KOPT-K1 (cell line): ENCODE results near the gene PAQR4.
"Not testable (repeated sequence)": the region's sequence is repeated elsewhere in the genome, so short reads cannot be mapped to it uniquely, and the experiment has no call there.

Source experiments
- H3K27ac ChIP-seq: fragments of 200-600 bp; sonication (generic); 2 replicates; pipeline ENCODE4 v1.5.1; 2016; ENCODE audit warnings: antibody characterized with exemption, mild to moderate bottlenecking, low read depth, low read length; ENCODE audit not compliant: poor library complexity, severe bottlenecking
- H3K36me3 ChIP-seq: fragments of 200-600 bp; sonication (generic); 2 replicates; pipeline ENCODE4 v1.5.1; 2017; ENCODE audit warnings: antibody characterized with exemption, mild to moderate bottlenecking, low read length, moderate library complexity; ENCODE audit not compliant: insufficient read depth
- H3K9me3 ChIP-seq: fragments of 200-600 bp; sonication (generic); 2 replicates; pipeline ENCODE4 v1.5.1; 2017; ENCODE audit warnings: antibody characterized with exemption, low read length, mild to moderate bottlenecking; ENCODE audit not compliant: insufficient read depth, poor library complexity, severe bottlenecking

Gene PAQR4

DNA sequence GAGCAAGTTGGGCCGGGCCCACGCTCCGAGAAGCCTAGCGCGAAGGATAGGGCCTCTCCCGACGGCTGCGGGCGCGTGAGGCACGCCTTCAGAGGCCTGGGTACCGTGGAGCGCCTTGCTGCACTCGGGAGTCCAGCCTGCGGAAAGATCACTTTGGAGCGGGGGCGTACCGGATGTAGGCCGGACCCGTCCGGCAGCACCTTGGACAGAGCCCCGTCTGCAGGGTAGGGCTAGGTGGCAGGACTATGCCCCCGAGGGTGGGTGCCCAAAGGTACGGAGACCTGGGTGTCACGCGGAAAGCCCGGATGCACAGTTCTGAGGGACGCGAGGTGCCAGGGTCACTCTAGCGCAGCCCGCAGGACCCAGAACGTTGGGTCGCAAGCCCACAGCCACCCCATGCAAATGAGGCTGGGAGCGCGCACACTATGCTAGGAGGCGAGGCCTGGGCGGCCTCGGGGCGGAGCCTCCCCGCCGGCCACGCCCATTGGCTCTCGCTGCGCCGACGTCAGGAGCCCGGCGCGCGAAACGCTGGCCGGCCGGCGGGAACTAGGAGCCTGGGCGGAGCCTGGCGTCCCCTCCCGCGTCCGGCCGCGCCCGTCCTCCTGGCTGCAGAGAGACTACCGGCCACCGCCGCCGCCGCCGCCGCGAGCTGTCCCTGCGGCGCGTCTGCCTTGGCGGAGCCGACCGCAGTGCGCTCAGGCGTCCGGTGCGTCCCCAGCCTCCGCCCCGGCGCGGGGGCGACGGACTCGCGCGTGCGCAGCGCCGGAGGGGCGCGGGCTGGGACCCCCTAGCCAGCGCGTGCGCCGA, at the start of gene PAQR4:
Gene PAQR4, plus strand, starts transcription at position 611 of the 807 bp plus-strand sequence. CDS start 327 bp downstream, outside the sequence.
- Histone ChIP-seq H3K36me3 (peaks cover 34% of the 10 kb centered on the region), H3K27ac (peak within 1 kb of the TSS; percentile 89), H3K9me3 (no peaks in the 10 kb centered on the region)

DNA sequence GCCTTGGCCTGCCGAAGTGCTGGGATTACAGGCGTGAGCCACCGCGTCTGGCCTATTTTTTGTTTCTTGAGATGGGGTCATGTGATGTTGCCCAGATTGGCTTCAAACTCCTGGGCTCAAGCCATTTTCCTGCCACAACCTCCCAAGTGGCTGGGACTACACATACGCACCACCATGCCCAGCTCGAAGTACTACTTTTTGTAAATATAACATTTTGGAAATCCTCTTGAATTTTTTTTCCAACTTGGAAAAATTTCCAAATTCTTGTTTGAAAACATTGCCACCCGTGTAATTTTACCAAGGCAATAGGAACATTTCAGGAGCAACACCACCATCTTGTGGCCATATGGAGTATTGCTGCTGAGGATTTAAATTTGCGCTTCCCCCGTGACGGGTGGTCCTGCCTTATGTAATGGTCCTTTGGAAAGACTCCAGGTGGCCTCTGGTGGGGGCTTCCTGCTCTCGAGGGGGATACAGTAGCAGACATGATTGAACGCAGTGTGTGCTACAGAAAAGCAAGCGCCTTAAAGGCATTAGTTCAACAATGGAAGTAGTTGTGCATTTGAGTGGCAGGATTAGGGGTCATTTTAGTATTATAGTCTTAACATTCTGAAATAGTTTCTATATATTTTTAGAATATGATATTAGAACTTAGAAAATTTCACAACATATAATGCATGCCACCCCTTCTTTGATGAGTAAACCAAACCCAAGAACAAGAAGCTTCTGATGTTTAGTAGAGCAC, 49.5 kb upstream of the PAQR4 start:
- no peaks in the 10 kb centered on the region for H3K9me3 ChIP-seq
- no peak overlapping the region for H3K27ac ChIP-seq
- peaks cover 16% of the 10 kb centered on the region for H3K36me3 ChIP-seq

DNA sequence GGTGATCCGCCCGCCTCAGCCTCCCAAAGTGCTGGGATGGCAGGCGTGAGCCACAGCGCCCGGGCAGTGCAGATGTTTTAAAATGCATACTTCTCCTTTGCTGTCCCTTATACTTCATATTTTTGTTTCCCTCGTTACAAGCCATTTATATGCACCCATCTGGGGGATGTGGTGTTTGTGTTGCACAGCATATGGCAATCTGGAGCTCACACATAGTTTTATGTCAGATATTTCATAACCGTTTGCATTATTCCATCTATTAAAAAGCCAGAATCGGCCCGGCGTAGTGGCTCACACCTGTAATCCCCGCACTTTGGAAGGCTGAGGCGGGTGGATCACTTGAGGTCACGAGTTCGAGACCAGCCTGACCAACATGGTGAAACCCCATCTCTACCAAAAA, 45.7 kb upstream of the PAQR4 start:
- Histone ChIP-seq H3K36me3 (peaks cover 5% of the 10 kb centered on the region; the same call in 1 of the 2 replicates), H3K27ac (no peak overlapping the region), H3K9me3 (no peaks in the 10 kb centered on the region)

DNA sequence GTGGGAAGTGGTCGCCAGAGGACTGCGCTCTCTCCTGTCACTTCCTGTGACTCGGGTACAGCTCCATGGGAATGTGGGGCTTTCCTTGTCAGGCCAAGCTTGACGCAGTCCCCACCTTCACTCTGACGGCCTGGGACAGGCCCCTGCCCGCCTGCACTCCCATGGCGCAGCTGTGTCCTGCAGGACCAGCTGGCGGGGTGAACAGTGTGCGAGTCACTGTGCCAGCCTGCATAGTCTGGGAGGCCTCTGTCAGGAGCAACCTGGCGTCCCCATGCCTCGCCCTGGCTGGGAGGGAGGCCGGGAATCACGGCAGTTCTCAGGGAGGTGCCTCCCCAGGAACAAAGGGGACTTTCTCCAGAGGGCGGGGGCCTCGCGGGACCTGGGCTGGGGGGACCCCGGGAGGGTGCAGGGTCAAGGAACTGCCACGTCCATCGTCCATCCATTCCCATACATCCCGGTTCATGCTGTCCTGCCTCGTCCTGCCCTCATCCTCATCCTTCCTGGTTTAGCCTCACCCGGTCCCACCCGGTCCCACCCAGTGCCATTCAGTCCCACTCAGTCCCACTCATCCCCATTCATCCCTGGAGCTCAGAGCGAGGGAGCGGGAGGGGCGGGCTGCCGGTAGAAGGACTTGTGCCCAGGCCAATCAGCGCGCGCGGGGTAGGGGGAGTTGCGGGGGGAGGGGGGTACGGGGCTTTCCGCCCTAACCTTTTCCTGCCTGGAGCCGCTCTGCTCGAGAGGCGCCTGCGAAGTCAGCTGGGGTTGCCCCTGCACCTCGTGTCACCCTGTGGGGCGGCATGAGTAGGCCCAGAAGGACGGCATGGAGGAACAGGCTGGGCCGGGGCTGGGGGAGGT, 44.0 kb upstream of the PAQR4 start:
- 0 out of 2 replicates have a peak, but pooled peaks cover 4% of the 10 kb centered on the region for H3K36me3 ChIP-seq
- H3K9me3 ChIP-seq: no peaks in the 10 kb centered on the region
- no peak overlapping the region for H3K27ac ChIP-seq

DNA sequence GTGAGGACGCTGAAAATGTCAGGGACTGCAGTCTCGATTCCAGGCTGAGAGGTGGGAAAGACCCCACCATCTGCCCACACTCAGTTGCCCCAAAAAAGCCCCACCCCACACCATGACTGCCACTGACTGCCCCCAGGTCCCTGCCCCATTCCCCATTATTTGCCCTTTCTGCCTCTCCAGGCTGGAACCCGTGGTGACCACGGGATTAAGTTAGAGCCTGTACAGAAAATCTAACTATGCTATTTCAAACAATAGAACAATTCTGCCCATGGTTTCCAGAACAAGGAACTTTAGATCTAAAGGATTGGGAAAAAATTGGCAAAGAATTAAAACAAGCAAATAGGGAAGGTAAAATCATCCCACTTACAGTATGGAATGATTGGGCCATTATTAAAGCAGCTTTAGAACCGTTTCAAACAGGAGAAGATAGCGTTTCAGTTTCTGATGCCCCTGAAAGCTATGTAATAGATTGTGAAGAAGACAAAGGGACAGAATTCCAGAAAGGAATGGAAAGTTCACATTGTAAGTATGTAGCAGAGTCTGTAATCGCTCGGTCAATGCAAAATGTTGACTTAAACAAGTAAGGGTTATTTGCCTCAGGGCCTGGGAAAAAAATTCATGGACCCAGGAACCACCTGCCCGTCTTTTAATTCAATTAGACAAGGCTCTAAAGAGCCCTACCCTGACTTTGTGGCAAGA, 43.0 kb upstream of the PAQR4 start:
- peaks cover 12% of the 10 kb centered on the region; the same call in 1 of the 2 replicates for H3K36me3 ChIP-seq
- H3K27ac ChIP-seq: no peak overlapping the region
- H3K9me3 ChIP-seq: no peaks in the 10 kb centered on the region

DNA sequence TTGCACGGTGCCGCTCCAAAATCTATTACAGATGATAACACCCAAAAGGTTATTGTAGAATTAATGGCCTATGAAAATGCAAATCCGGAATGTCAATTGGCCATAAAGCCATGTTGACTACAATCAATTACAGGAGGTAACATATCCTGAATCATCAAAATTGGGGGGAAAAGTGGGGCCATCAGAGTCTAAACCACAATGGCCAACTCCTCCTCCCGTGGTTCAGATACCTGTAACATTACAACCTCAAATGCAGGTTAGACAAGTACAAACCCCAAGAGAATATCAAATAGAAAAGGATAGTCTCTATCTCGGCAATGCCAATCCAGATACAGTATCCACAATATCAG, 42.5 kb upstream of the PAQR4 start:
- Histone ChIP-seq H3K9me3 (no peaks in the 10 kb centered on the region), H3K27ac (no peak overlapping the region), H3K36me3 (peaks cover 12% of the 10 kb centered on the region; the same call in 1 of the 2 replicates)

DNA sequence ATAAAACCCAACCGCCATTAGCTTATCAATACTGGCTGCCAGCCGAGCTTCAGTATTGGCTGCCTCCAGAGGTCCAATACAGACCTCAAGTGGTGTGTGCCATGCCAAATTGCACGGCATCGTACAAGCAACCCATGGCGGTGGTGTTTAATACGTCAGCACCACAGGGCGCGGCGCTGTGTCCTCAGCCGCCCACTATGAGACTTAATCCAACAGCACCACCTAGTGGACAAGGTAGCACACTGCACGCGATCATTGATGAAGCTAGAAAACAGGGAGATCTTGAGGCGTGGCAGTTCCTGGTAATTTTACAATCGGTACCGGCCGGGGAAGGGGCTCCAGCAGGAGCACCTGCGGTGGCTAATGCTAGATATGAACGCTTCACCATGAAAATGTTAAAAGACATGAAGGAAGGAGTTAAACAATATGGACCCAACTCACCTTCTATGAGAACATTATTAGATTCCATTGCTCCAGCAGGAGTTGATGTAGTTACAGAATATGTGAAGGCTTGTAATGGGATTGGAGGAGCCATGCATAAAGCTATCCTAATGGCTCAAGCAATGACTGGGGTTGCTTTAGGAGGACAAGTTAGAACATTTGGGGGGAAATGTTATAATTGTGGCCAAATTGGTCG, 42.0 kb upstream of the PAQR4 start:
- Histone ChIP-seq H3K27ac (no peak overlapping the region), H3K9me3 (no peaks in the 10 kb centered on the region), H3K36me3 (peaks cover 12% of the 10 kb centered on the region; the same call in 1 of the 2 replicates)

DNA sequence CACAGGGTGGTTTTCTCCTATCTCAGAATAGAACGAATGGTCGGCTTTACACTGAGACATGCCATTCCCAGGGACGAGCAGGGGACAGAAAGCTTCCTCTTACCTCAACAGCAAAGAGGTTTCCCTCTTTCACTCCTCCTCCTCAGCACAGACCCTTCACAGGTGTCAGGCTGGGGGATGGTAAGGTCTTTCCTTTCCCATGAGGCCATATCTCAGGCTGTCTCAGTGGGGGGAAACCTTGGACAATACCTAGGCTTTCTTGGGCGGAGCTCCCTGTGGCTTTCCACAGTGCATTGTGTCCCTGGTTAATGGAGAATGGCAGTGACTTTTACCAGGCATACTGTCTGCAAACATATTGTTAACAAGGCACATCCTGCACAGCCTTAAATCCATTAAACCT, 41.0 kb upstream of the PAQR4 start:
- H3K36me3 ChIP-seq: peaks cover 12% of the 10 kb centered on the region; the same call in 1 of the 2 replicates
- H3K27ac ChIP-seq: not testable (repeated sequence)

DNA sequence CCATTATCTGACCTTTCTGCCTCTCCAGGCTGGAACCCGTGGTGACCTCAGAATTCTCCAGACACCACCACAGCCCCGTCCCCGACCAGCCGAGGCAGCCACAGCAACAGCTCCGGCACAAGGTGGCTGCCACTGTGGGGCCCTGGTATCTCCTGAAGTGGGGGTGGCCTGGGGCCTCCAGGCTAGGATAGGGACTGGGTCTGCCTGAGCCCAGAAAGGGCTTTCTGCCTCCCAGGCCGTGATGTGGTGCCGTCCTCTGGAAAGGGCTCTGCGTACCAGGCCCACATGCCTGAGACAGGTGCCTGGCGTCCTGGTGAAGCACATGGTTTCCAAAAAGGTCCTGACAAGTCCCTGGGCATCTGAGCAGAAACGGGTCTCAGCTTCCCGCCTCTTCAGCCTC, 40.4 kb upstream of the PAQR4 start:
- Histone ChIP-seq H3K27ac (no peak overlapping the region), H3K9me3 (no peaks in the 10 kb centered on the region), H3K36me3 (peaks cover 12% of the 10 kb centered on the region; the same call in 1 of the 2 replicates)

More for the DNA sequence above, 41.0 kb upstream of the PAQR4 start:
- not testable (repeated sequence) for H3K9me3 ChIP-seq

DNA sequence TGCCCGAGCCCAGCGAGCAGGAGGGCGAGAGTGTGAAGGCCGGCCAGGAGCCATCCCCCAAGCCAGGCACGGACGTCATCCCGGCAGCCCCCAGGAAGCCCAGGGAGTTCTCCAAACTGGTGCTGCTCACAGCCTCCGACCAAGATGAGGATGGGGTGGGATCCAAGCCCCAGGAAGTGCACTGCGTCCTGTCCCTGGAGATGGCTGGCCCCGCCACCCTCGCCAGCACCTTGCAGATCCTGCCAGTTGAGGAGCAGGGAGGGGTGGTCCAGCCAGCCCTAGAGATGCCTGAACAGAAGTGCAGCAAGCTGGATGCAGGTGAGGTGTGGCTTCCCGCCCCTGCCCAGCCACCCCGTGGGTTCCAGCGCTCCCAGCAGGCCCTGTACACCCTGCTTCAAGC, 39.5 kb upstream of the PAQR4 start:
- peaks cover 18% of the 10 kb centered on the region; the same call in 1 of the 2 replicates for H3K36me3 ChIP-seq
- H3K9me3 ChIP-seq: no peaks in the 10 kb centered on the region
- H3K27ac ChIP-seq: no peak overlapping the region

DNA sequence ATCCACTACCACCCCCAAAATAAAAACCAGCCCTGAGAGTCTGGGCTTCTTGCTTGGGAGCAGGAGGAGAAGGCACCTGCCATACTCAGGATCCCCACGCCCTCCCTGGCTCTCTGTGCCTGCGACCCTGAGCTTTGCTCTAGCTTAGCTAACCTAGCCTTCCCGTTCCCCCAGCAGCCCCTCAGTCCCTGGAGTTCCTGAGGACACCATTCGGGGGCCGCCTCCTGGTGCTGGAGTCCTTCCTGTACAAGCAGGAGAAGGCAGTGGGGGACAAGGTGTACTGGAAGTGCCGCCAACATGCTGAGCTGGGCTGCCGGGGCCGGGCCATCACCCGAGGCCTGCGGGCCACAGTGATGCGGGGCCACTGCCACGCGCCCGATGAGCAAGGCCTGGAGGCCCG, 38.9 kb upstream of the PAQR4 start:
- no peak overlapping the region for H3K27ac ChIP-seq
- peaks cover 18% of the 10 kb centered on the region; the same call in 1 of the 2 replicates for H3K36me3 ChIP-seq
- no peaks in the 10 kb centered on the region for H3K9me3 ChIP-seq

DNA sequence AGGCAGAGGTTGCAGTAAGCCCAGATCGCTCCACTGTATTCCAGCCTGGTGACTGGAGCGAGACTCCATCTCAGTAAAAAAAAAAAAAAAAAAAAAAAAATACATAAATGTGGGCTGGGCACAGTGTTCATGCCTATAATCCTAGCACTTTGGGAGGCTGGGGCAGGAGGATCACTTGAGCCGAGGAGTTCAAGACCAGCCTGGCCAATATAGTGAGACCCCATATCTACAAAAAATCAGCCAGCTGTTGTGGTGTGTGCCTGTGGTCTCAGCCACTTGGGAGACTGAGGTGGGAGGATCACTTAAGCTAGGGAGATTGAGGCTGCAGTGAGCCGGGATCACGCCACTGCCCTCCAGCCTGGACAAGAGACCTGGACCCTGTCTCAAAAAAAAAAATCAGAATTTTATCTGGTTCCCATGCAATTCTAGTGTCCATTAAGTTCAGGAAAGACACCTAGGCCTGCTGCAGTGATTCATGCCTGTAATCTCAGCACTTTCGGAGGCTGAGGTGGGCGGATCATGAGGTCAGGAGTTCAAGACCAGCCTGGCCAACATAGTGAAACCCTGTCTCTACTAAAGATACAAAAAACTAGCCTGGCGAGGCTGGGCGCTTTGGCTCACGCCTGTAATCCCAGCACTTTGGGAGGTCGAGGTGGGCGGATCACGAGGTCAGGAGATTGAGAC, 37.8 kb upstream of the PAQR4 start:
- not testable (repeated sequence) for H3K9me3 ChIP-seq, H3K27ac ChIP-seq
- H3K36me3 ChIP-seq: peaks cover 19% of the 10 kb centered on the region; the same call in 1 of the 2 replicates

DNA sequence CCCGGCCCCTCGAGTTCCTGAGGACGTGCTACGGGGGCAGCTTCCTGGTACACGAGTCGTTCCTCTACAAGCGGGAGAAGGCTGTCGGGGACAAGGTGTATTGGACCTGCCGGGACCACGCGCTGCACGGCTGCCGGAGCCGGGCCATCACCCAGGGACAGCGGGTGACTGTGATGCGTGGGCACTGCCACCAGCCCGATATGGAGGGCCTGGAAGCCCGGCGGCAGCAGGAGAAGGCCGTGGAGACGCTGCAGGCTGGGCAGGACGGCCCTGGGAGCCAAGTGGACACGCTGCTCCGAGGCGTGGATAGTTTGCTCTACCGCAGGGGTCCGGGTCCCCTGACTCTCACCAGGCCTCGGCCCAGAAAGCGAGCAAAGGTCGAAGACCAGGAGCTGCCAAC, 36.0 kb upstream of the PAQR4 start:
- no peaks in the 10 kb centered on the region for H3K9me3 ChIP-seq
- H3K36me3 ChIP-seq: peaks cover 35% of the 10 kb centered on the region; the same call in 1 of the 2 replicates
- no peak overlapping the region for H3K27ac ChIP-seq
